Measurements from ENCODE around the gene CDK6. TPM values are rescaled to one million over a fixed set of nuclear protein-coding genes. Genes with fewer than 3 reads are reported as not detected.

CDK6 gene
- total and polyA plus RNA-seq, 2 experiments from 2014 or later: 7.4 to 23.7 TPM

GRCh38 chr7:92615861-92616260 lies 220.5 kb downstream of the CDK6 start (continued):
- TF ChIP-seq, protein P1, sequence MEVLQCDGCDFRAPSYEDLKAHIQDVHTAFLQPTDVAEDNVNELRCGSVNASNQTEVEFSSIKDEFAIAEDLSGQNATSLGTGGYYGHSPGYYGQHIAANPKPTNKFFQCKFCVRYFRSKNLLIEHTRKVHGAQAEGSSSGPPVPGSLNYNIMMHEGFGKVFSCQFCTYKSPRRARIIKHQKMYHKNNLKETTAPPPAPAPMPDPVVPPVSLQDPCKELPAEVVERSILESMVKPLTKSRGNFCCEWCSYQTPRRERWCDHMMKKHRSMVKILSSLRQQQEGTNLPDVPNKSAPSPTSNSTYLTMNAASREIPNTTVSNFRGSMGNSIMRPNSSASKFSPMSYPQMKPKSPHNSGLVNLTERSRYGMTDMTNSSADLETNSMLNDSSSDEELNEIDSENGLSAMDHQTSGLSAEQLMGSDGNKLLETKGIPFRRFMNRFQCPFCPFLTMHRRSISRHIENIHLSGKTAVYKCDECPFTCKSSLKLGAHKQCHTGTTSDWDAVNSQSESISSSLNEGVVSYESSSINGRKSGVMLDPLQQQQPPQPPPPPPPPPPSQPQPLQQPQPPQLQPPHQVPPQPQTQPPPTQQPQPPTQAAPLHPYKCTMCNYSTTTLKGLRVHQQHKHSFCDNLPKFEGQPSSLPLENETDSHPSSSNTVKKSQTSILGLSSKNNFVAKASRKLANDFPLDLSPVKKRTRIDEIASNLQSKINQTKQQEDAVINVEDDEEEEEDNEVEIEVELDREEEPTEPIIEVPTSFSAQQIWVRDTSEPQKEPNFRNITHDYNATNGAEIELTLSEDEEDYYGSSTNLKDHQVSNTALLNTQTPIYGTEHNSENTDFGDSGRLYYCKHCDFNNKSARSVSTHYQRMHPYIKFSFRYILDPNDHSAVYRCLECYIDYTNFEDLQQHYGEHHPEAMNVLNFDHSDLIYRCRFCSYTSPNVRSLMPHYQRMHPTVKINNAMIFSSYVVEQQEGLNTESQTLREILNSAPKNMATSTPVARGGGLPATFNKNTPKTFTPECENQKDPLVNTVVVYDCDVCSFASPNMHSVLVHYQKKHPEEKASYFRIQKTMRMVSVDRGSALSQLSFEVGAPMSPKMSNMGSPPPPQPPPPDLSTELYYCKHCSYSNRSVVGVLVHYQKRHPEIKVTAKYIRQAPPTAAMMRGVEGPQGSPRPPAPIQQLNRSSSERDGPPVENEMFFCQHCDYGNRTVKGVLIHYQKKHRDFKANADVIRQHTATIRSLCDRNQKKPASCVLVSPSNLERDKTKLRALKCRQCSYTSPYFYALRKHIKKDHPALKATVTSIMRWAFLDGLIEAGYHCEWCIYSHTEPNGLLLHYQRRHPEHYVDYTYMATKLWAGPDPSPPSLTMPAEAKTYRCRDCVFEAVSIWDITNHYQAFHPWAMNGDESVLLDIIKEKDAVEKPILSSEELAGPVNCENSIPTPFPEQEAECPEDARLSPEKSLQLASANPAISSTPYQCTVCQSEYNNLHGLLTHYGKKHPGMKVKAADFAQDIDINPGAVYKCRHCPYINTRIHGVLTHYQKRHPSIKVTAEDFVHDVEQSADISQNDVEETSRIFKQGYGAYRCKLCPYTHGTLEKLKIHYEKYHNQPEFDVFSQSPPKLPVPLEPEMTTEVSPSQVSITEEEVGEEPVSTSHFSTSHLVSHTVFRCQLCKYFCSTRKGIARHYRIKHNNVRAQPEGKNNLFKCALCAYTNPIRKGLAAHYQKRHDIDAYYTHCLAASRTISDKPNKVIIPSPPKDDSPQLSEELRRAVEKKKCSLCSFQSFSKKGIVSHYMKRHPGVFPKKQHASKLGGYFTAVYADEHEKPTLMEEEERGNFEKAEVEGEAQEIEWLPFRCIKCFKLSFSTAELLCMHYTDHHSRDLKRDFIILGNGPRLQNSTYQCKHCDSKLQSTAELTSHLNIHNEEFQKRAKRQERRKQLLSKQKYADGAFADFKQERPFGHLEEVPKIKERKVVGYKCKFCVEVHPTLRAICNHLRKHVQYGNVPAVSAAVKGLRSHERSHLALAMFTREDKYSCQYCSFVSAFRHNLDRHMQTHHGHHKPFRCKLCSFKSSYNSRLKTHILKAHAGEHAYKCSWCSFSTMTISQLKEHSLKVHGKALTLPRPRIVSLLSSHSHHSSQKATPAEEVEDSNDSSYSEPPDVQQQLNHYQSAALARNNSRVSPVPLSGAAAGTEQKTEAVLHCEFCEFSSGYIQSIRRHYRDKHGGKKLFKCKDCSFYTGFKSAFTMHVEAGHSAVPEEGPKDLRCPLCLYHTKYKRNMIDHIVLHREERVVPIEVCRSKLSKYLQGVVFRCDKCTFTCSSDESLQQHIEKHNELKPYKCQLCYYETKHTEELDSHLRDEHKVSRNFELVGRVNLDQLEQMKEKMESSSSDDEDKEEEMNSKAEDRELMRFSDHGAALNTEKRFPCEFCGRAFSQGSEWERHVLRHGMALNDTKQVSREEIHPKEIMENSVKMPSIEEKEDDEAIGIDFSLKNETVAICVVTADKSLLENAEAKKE (CRISPR knock-in tag; IDR thresholded peaks at IDR 0.05): no peak
- TF ChIP-seq JUNB (IDR thresholded peaks at IDR 0.05; ENCODE audit: unreplicated experiment) (no peak), CREB1 (CRISPR knock-in tag; IDR thresholded peaks at IDR 0.05; ENCODE audit: low read depth) (no peak)
- TF ChIP-seq, protein P2, sequence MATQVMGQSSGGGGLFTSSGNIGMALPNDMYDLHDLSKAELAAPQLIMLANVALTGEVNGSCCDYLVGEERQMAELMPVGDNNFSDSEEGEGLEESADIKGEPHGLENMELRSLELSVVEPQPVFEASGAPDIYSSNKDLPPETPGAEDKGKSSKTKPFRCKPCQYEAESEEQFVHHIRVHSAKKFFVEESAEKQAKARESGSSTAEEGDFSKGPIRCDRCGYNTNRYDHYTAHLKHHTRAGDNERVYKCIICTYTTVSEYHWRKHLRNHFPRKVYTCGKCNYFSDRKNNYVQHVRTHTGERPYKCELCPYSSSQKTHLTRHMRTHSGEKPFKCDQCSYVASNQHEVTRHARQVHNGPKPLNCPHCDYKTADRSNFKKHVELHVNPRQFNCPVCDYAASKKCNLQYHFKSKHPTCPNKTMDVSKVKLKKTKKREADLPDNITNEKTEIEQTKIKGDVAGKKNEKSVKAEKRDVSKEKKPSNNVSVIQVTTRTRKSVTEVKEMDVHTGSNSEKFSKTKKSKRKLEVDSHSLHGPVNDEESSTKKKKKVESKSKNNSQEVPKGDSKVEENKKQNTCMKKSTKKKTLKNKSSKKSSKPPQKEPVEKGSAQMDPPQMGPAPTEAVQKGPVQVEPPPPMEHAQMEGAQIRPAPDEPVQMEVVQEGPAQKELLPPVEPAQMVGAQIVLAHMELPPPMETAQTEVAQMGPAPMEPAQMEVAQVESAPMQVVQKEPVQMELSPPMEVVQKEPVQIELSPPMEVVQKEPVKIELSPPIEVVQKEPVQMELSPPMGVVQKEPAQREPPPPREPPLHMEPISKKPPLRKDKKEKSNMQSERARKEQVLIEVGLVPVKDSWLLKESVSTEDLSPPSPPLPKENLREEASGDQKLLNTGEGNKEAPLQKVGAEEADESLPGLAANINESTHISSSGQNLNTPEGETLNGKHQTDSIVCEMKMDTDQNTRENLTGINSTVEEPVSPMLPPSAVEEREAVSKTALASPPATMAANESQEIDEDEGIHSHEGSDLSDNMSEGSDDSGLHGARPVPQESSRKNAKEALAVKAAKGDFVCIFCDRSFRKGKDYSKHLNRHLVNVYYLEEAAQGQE (IDR thresholded peaks at IDR 0.05; ENCODE audit: unreplicated experiment): no peak

GRCh38 chr7:92614660-92615174 lies 221.7 kb downstream of the CDK6 start:
- H3K27me3 ChIP-seq (ENCODE audit: insufficient read depth): no peaks in the 10 kb centered on the region
- H3K36me3 Mint-ChIP-seq (ENCODE audit: low read depth): no peaks in the 10 kb centered on the region
- no peak overlapping the region for H3K4me3 Mint-ChIP-seq
- H3F3A ChIP-seq (replicated peaks; ENCODE audit: low read depth): no peaks in the 10 kb centered on the region
- H3K27me3 Mint-ChIP-seq (ENCODE audit: insufficient read depth, low read depth, poor library complexity): no peaks in the 10 kb centered on the region
- H2AFZ ChIP-seq: no peak overlapping the region
- H3K9me2 ChIP-seq (ENCODE audit: insufficient read depth): no peaks in the 10 kb centered on the region
- no peaks in the 10 kb centered on the region for H3K4me1 ChIP-seq (ENCODE audit: insufficient read depth)
- H3K4me2 ChIP-seq: no peak overlapping the region
- no peaks in the 10 kb centered on the region for H4K20me1 ChIP-seq (replicated peaks; ENCODE audit: insufficient read depth)
- ATAC-seq: no peak
- H3K27ac Mint-ChIP-seq: no peak overlapping the region
- no peak for DNase-seq (ENCODE audit: low spot score)
- H3K4me3 ChIP-seq: no peak overlapping the region
- peaks cover 5% of the 10 kb centered on the region; the same call in 2 of the 3 replicates for H3K4me1 Mint-ChIP-seq
- H3K9me3 Mint-ChIP-seq: no peaks in the 10 kb centered on the region
- no peaks in the 10 kb centered on the region for H3K36me3 ChIP-seq (ENCODE audit: insufficient read depth)
- H3K79me2 ChIP-seq (replicated peaks; ENCODE audit: insufficient read depth): no peaks in the 10 kb centered on the region
- no peak overlapping the region for H3K27ac ChIP-seq (ENCODE audit: low read depth)
- no peak for TF ChIP-seq ZNF331 (CRISPR knock-in tag; IDR thresholded peaks at IDR 0.05; ENCODE audit: low read depth)
- TF ChIP-seq NANOG (IDR thresholded peaks at IDR 0.05; ENCODE audit: borderline replicate concordance): no peak
- no peak for TF ChIP-seq EZH2phosphoT487 (IDR thresholded peaks at IDR 0.05; ENCODE audit: unreplicated experiment)
